HepG2 (cell line): ENCODE results near the gene NUP93. TPM values are rescaled to one million over a fixed set of nuclear protein-coding genes. Genes with fewer than 3 reads are reported as not detected.

Experiments used
- ESRRA ChIP-seq: sonication (generic); formaldehyde crosslinking; IDR thresholded peaks from 2 replicates; pipeline ENCODE4 v1.5.1; 2020; ENCODE audit warnings: mild to moderate bottlenecking, low read depth, missing genetic modification reagents
- IRF2 ChIP-seq: IDR thresholded peaks from 2 replicates; pipeline ENCODE4 v1.6.1; 2018; ENCODE audit warnings: missing genetic modification reagents, missing compliant biosample characterization
- PATZ1 ChIP-seq: sonication (generic); formaldehyde crosslinking; IDR thresholded peaks from 2 replicates; pipeline ENCODE4 v1.4.0; 2020; ENCODE audit warnings: missing genetic modification reagents
- PPARG ChIP-seq: conservative IDR thresholded peaks from 2 replicates; pipeline ENCODE4 v1.6.1; 2016; ENCODE audit warnings: missing biosample characterization, missing genetic modification reagents
- SP1 ChIP-seq, 2 experiments: fragments of 450-650 bp in 1 of 2; sonication (generic) in 1 of 2; formaldehyde crosslinking in 1 of 2; IDR thresholded peaks; 2 replicates each; pipeline versions ENCODE4 v1.4.0 to v1.6.1; 2016 to 2020; ENCODE audit warnings: missing genetic modification reagents in 1 of 2
- TARDBP ChIP-seq: sonication (generic); formaldehyde crosslinking; IDR thresholded peaks from 2 replicates; pipeline ENCODE4 v1.8.0; 2022; ENCODE audit warnings: mild to moderate bottlenecking, missing genetic modification reagents
- TP53 ChIP-seq: sonication (generic); formaldehyde crosslinking; conservative IDR thresholded peaks from 2 replicates; pipeline ENCODE4 v1.4.0; 2020; ENCODE audit warnings: missing genetic modification reagents
- ZNF431 ChIP-seq: sonication (generic); formaldehyde crosslinking; IDR thresholded peaks from 2 replicates; pipeline ENCODE4 v1.9.0; 2022; ENCODE audit warnings: missing genetic modification reagents, low read depth, mild to moderate bottlenecking, borderline replicate concordance
- ZNF629 ChIP-seq: sonication (generic); formaldehyde crosslinking; conservative IDR thresholded peaks from 2 replicates; pipeline ENCODE4 v1.5.0; 2020; ENCODE audit warnings: missing genetic modification reagents
- ZNF770 ChIP-seq: sonication (generic); formaldehyde crosslinking; IDR thresholded peaks from 2 replicates; pipeline ENCODE4 v1.5.0; 2020; ENCODE audit warnings: mild to moderate bottlenecking, missing genetic modification reagents
- ZNF788 ChIP-seq: sonication (generic); formaldehyde crosslinking; IDR thresholded peaks from 2 replicates; pipeline ENCODE4 v1.5.0; 2020; ENCODE audit warnings: mild to moderate bottlenecking, missing genetic modification reagents, borderline replicate concordance
- ZSCAN30 ChIP-seq: sonication (generic); formaldehyde crosslinking; IDR thresholded peaks from 2 replicates; pipeline ENCODE4 v1.5.0; 2020; ENCODE audit warnings: mild to moderate bottlenecking, missing genetic modification reagents
- polyA plus RNA-seq, 8 experiments: library from polyadenylated mRNA; depleted of rRNA in 3 of 8; stranded (reverse) in 7 of 8; unstranded in 1 of 8; fragments of >200 nt; fragmentation: Illumina TruSeq in 4 of 8; extraction: Trizol in 4 of 8; gene quantifications; 2 replicates each; pipeline versions ENCODE4 v1.2.1 to v1.2.3, GENCODE V29; 2011 to 2016; ENCODE audit warnings: low read depth in 4 of 8, missing spikeins in 1 of 8, mixed read lengths in 1 of 8; ENCODE audit not compliant: insufficient read depth in 1 of 8
- total RNA-seq, 5 experiments: library from RNA; depleted of rRNA; stranded (reverse); fragments of >200 nt; fragmentation: Illumina TruSeq; extraction: Trizol; gene quantifications; 2 replicates each; pipeline ENCODE4 v1.2.3, GENCODE V29; 2016; ENCODE audit warnings: low read depth in 1 of 5
- TF ChIP-seq, protein P1 (sequence below): sonication (generic); formaldehyde crosslinking; IDR thresholded peaks from 2 replicates; pipeline ENCODE4 v1.8.0; 2022; ENCODE audit warnings: missing genetic modification reagents, mild to moderate bottlenecking, moderate library complexity, borderline replicate concordance
- TF ChIP-seq, protein P2 (sequence below): sonication (generic); formaldehyde crosslinking; IDR thresholded peaks from 2 replicates; pipeline ENCODE4 v1.8.0; 2022; ENCODE audit warnings: mild to moderate bottlenecking, missing genetic modification reagents; ENCODE audit not compliant: insufficient replicate concordance

Gene NUP93
- total and polyA plus RNA-seq, 2 of the 13 experiments (the other 11 are each of a cell fraction or from before 2014, with no cell fraction given): 58.5 to 140 TPM

- TF ChIP-seq, protein P1, sequence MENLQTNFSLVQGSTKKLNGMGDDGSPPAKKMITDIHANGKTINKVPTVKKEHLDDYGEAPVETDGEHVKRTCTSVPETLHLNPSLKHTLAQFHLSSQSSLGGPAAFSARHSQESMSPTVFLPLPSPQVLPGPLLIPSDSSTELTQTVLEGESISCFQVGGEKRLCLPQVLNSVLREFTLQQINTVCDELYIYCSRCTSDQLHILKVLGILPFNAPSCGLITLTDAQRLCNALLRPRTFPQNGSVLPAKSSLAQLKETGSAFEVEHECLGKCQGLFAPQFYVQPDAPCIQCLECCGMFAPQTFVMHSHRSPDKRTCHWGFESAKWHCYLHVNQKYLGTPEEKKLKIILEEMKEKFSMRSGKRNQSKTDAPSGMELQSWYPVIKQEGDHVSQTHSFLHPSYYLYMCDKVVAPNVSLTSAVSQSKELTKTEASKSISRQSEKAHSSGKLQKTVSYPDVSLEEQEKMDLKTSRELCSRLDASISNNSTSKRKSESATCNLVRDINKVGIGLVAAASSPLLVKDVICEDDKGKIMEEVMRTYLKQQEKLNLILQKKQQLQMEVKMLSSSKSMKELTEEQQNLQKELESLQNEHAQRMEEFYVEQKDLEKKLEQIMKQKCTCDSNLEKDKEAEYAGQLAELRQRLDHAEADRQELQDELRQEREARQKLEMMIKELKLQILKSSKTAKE (CRISPR knock-in tag): no peak
- 0 out of 2 replicates have a peak, but pooled peaks have one; percentile 10 for TF ChIP-seq ZNF629 (CRISPR knock-in tag)
- no peak for TF ChIP-seq TP53
- no peak for TF ChIP-seq PPARG (CRISPR knock-in tag)
- TF ChIP-seq ZNF788: peak; percentile 25; the same call in 1 of the 2 replicates
- TF ChIP-seq ZSCAN30 (CRISPR knock-in tag): peak; percentile 63; the same call in 1 of the 2 replicates
- TF ChIP-seq PATZ1 (CRISPR knock-in tag): peak; percentile 95
- no peak for TF ChIP-seq IRF2 (CRISPR knock-in tag)
- no peak for TF ChIP-seq ZNF770 (CRISPR knock-in tag)
- TF ChIP-seq, protein P2, sequence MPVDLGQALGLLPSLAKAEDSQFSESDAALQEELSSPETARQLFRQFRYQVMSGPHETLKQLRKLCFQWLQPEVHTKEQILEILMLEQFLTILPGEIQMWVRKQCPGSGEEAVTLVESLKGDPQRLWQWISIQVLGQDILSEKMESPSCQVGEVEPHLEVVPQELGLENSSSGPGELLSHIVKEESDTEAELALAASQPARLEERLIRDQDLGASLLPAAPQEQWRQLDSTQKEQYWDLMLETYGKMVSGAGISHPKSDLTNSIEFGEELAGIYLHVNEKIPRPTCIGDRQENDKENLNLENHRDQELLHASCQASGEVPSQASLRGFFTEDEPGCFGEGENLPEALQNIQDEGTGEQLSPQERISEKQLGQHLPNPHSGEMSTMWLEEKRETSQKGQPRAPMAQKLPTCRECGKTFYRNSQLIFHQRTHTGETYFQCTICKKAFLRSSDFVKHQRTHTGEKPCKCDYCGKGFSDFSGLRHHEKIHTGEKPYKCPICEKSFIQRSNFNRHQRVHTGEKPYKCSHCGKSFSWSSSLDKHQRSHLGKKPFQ (CRISPR knock-in tag): no peak
- TF ChIP-seq ZNF431 (CRISPR knock-in tag): no peak
- no peak for TF ChIP-seq ESRRA (CRISPR knock-in tag)
- no peak for TF ChIP-seq SP1 (IDR thresholded peaks at IDR 0.05)
- TF ChIP-seq SP1 (CRISPR knock-in tag; IDR thresholded peaks at IDR 0.05): no peak
- no peak for TF ChIP-seq TARDBP
Observed at GRCh38 chr16:56848955-56849689, 119.2 kb downstream of the NUP93 start (continued).
